Measurements from ENCODE around the gene SPOCK1.

DNA sequence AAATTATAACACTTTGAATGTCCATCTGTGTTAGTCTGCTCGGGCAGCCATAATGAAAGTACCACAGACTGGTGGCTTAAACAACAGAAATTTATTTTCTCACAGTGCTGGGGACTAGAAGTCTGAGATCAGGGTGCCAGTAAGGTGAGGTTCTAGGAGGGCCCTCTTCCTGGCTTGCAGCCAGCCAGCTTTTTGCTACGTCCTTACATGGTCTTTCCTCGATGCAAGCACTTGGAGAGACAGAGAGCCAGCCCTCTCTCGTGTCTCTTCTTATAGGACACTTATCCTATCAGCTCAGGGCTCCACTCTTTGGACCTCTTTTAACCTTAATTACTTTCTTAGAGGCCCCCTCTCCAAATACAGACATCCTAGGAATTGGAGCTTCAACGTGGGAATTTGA, 351.8 kb downstream of the SPOCK1 start:
- TF ChIP-seq RBM34 (IDR thresholded peaks at IDR 0.05; ENCODE audit: borderline replicate concordance, insufficient read depth, low read length) (no peak), PPARD (CRISPR knock-in tag; IDR thresholded peaks at IDR 0.05) (no peak), ZNF274 (IDR thresholded peaks at IDR 0.05; ENCODE audit: borderline replicate concordance, low read depth, low read length) (no peak)
